Cortex of kidney (tissue), 1 donor: ENCODE measurements around the gene SLC17A1.
"Not testable (repeated sequence)": the region's sequence is repeated elsewhere in the genome, so short reads cannot be mapped to it uniquely, and the experiment has no call there.

Experiments
- DNase-seq: peaks from one replicate; lab custom pipeline; 2025; lab: John Stamatoyannopoulos, UW

SLC17A1 gene

GRCh38 chr6:25756382-25757363, 75.2 kb downstream of the SLC17A1 start:
- no peak for DNase-seq

GRCh38 chr6:25755483-25755882, 76.4 kb downstream of the SLC17A1 start:
- no peak for DNase-seq

GRCh38 chr6:25754535-25754934, 77.3 kb downstream of the SLC17A1 start, which contains the start of gene SLC17A4:
Gene SLC17A4 (plus strand): TSS chr6:25754742. CDS start chr6:25761963, 7,221 bp downstream.
- DNase-seq = no peak

GRCh38 chr6:25753079-25753478, 78.8 kb downstream of the SLC17A1 start:
- DNase-seq = no peak

- no peak for DNase-seq
These were observed 80.9 kb downstream of the SLC17A1 start for GRCh38 chr6:25750906-25751305.

GRCh38 chr6:25749837-25750236, 82.0 kb downstream of the SLC17A1 start:
- DNase-seq = no peak

- DNase-seq = not testable (repeated sequence)
These were observed 83.0 kb downstream of the SLC17A1 start for GRCh38 chr6:25748601-25749517.

- DNase-seq = no peak
These were observed 83.8 kb downstream of the SLC17A1 start for GRCh38 chr6:25748049-25748448.

GRCh38 chr6:25747477-25747876, 84.4 kb downstream of the SLC17A1 start:
- DNase-seq = no peak

- no peak for DNase-seq
These were observed 84.9 kb downstream of the SLC17A1 start for GRCh38 chr6:25746968-25747367.

- DNase-seq = no peak
These were observed 86.0 kb downstream of the SLC17A1 start for GRCh38 chr6:25745836-25746235.

- no peak for DNase-seq
These were observed 88.0 kb downstream of the SLC17A1 start for GRCh38 chr6:25743868-25744267.

- DNase-seq = no peak
These were observed 96.6 kb downstream of the SLC17A1 start for GRCh38 chr6:25735261-25735660.
